GM19238 (cell line): ENCODE results near the gene THSD4.

Experiments
- DNase-seq: peaks from one replicate; pipeline ENCODE4 v3.0.0; 2011; ENCODE audit warnings: low spot score; ENCODE audit not compliant: insufficient read length

THSD4 gene

DNA sequence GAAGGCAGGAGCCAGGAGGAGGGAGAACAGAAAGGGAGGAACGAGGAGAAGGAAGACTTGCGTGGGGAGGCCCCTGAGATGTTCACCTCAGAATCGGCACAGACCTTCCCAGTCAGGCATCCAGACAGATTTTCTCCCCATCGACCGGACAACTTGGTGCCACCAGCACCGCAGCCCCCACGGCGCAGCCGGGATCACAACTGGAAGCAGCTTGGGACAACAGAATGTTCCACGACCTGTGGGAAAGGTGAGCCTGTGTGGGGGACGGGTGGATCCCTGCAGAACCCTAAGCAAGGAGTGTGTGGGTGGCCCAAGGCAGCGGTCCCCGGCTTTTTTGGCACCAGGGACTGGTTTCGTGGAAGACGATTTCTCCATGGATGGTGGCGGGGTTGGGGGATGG lies 622.5 kb downstream of the THSD4 start:
- DNase-seq: no peak

DNA sequence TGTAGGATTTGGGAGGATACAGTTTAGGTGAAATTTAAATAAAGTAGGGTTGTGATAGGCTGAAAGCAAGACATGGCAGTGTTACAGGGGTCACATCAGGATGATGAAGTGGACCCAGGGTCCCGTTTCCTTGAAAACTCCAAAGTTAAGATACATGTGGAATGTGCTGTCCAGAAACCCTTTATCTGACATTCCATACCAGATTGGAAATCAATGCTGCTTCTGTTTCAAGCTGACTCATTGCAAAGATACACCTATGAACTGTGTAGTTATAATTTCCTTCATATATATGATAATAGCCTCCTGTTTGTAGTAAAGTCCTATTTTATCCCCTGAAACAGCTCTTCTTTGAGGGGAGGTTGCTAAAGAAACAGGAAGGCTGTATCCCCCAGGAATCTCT lies 624.1 kb downstream of the THSD4 start:
- DNase-seq: no peak

DNA sequence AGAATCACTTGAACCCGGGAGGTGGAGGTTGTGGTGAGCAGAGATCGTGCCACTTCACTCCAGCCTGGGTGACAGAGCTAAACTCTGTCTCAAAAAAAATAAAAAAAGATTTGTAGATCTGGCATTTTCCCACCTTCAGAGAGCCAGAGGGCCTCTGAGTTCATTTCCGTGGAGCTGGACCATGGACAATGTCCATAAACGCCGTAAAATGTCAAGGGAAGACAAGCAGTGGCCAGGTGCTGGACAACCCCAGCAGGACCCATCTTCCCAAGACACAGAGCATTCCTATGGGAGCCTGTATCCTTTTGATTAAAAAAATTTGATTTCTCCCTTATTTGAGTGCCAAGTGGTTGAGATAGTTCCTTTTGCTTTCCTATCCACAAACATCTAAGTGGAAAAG lies 627.7 kb downstream of the THSD4 start:
- no peak for DNase-seq

GRCh38 chr15:71743861-71744382 lies 628.7 kb downstream of the THSD4 start:
- DNase-seq: peak; percentile 34

DNA sequence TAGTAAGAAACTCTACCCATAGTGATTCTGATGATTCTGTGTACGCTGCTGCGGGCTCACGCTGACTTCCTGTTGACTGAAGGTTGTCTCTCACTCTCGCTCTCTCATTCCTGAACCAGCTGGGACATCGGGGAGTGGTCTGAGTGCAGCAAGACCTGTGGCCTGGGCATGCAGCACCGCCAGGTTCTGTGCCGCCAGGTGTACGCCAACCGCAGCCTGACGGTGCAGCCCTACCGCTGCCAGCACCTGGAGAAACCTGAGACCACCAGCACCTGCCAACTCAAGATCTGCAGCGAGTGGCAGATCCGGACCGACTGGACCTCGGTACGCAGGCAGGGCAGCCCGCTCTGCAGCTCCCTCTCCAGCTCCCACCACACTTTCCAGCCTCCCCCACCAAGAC lies 631.4 kb downstream of the THSD4 start:
- no peak for DNase-seq

DNA sequence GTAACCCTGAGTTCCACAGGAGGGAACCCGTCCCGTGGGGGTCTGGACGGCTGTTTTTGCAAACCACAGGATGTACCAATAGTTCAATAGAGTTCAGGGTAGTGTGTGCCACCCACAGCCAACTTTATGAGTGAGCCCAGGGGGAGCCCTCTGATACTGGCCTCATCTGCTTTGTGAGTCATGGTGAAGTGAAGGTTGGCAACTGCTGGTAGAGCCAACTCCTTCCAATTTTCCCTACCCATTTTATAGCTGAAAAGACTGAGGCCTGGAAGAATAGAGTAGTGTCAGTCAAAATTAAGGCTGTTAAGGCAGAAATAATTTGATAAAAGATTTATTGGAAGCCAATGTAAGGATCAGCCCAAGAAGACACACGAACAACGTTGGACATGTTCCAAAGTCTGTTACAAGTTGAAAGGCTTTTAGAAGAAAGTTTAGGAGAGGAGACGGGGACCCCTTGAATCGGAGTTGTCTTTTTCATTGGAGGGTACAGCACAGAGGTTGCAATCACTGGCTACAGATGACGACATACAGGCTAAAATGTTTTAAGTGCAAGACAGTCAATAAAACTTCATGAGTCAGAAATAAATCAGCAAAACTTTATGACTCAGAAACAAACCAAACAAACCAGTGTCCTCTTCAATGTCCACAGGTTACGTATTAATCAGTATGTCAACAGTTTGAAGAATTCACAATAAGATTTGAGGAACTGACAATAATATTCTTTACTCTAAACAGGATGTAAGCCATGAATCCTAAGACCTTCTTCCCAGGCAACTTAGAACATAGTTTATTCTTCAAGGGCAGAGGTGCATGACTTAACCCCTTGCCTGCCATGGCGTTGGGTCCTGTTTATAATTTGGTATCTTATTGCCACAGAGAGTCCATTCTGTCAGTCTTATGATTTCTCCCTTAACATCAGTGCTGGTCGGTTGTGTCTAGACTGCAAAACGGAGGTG lies 632.1 kb downstream of the THSD4 start:
- DNase-seq: no peak

GRCh38 chr15:71748293-71748718 lies 633.0 kb downstream of the THSD4 start:
- no peak for DNase-seq

GRCh38 chr15:71749500-71749899 lies 634.2 kb downstream of the THSD4 start:
- no peak for DNase-seq

DNA sequence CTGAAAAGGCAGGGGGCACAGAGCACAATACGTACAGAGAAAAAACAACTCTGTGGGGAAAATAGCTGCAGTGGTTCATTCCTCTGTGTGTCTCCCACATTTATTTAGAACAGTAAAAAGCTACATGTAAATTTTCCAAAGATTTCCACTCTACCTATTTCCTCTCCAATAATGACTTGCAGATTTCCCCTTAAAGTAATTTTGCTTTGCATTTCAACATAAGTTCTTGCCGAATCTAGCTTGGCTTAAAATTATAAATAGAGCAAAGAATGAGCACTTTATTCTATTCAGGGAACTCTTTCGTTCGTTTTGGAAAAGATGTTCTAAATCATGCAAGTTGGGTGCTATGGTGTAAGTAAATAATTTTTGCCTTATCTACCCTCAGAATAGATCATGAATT lies 636.9 kb downstream of the THSD4 start:
- DNase-seq: no peak

GRCh38 chr15:71752604-71753289 lies 637.5 kb downstream of the THSD4 start:
- no peak for DNase-seq

GRCh38 chr15:71753346-71753745 lies 638.1 kb downstream of the THSD4 start:
- no peak for DNase-seq

DNA sequence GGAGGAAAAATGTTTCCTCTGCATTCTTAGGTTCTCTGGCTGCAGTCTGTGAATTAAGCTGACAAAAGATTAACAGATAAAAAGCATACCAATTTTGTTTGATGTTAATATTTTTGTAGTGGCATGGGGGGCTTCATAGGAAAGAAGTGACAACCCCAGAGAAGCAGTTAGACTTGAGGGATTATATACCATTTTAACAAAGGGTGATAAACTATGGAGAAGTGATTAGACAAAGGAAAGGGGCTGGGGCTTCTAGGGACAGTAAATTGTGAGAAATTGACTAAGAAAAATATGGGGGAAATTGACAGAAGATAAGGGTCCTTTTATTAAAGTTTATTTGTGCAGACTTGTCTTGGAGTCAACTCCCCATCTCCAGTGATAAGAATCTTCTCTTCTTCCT lies 639.4 kb downstream of the THSD4 start:
- no peak for DNase-seq

DNA sequence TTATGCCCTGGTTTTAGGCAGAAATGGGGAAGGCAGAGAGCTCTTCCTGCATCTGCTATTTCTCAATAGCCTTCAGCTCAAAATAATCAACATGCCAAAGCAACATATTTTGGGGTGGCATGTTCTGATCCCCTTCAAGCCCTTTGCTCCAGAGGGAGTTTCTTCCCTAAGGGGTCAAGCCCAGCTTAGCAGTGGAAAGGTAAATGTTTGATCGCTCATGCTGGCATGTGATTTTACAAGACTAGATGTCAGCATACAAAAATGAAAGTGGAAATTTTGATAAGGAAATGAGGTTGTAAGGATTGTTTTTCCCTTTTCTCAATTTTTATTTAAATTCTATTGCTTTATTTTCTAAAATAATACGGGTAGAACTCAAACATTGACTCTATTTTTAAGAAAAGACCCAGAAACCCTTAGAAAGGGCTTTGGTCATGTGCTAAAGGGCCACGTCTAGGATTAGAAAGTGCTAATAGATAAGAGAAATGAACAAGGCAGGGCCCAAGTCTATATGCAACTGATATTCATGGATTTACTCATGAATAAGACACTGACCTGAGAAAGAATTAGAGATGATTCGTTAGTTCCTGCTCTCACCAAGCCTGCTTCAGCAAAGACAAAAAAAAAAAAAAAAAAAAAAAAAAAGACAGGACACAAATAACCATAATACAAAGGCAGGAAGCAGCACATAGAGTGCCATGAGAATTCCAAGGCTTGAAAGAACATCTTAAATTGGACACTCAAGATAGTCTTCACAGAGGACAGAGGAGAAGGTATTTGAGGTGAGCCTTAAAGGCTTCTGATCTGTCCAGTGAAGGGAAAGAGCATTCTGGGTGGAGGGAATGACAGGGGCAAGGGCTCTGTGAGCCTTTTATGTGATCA lies 640.1 kb downstream of the THSD4 start:
- no peak for DNase-seq

DNA sequence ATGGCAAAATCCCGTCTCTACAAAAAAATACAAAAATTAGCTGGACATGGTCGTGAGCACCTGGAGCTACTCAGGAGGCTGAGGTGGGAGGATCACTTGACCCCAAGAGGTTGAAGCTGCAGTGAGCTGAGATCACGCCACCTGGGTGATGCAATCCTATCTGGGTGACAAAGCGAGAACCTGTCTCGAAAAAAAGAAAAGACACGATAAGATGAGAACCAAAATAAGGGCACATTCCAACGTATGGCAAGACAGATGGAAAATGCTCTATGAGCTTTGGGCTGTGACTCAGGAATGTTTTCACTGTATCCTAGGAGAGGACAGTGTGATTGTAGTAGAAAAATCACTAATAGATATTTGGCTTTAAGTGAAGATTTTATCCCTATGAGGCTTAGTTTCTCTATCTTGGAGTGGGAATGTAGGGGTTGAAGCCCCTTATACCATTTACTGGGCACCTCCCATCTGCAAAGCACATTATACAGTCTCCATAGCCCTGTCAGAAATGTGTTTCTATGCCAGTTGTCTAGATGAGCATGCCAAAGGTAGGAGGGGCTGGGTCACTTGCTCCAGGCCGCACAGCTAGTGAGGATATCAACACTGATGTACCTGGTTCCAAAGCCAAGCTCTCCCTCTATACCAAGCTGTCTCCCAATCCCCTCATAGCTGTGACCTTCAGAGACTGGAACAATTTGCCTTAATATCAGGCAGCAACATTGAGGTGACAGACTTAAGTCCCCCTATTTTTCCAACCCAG lies 641.5 kb downstream of the THSD4 start:
- no peak for DNase-seq

GRCh38 chr15:71757741-71758530 lies 642.7 kb downstream of the THSD4 start:
- no peak for DNase-seq

GRCh38 chr15:71758711-71759110 lies 643.4 kb downstream of the THSD4 start:
- no peak for DNase-seq

GRCh38 chr15:71760852-71761251 lies 645.6 kb downstream of the THSD4 start:
- DNase-seq: no peak

DNA sequence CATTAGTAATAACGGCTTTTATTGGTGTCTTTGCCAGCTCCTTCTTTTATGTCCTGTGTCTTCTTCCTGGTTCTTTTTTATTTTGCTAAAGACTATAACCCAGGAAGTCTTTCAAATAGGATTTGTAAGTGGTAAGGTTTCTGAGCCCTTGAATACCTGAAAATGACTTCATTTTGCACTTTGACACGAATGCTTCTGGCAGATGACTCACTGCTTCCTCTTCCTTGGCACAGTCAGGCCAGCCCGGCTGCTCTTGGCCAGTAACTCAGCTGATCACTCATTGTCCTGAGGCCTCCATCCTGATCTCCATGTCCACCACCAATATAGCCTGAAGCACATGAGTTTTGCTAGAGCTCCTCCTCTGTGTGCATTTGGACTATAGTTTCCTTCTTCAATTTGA lies 646.4 kb downstream of the THSD4 start:
- no peak for DNase-seq

DNA sequence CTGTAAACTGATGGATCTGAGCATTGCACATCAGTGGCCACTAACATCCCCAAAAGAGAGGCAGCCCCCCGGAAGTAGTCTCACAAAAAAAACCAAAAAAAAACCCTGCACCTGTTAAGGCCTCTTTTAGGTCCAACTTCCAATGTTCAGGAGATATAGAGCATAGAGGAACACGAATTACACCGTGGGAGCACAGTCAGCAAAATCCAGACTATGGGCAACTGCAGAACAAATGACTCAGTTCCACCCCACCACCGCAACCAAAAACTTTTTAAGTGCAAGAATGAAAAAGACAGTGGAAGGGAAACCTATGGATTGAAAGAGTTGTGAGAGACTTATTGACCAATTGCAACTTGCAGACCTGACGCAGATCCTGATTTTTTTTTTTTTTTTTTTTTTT lies 652.9 kb downstream of the THSD4 start:
- DNase-seq: no peak
